HL-60/S4 treated with phorbol 12-myristate 13-acetate at 8.2 ng/mL for 4 days and 3 days (cell line): ENCODE results near the gene GSK3B.

Experiments used
- in situ Hi-C: fragments of 300-500 bp; cut with MboI; formaldehyde crosslinking; loops from 2 replicates; pipeline ENCODE4 v1.15.0; 2022; ENCODE audit warnings: low sequenced_read_pairs

Gene GSK3B

GRCh38 chr3:119831022-119831421, 263.2 kb downstream of the GSK3B start:
- in situ Hi-C loops = no loop called here

GRCh38 chr3:119829420-119829819, 264.8 kb downstream of the GSK3B start:
- in situ Hi-C loops = no loop called here

GRCh38 chr3:119826711-119827608, 267.3 kb downstream of the GSK3B start:
- in situ Hi-C loops = no loop called here

GRCh38 chr3:119825820-119826219, 268.4 kb downstream of the GSK3B start:
- in situ Hi-C loops = no loop called here

GRCh38 chr3:119819806-119820205, 274.4 kb downstream of the GSK3B start:
- in situ Hi-C loops = no loop called here

- in situ Hi-C loops = no loop called here
Observed at GRCh38 chr3:119818937-119819336, 275.3 kb downstream of the GSK3B start.

GRCh38 chr3:119817583-119818363, 276.5 kb downstream of the GSK3B start:
- in situ Hi-C loops = no loop called here

GRCh38 chr3:119817071-119817470, 277.2 kb downstream of the GSK3B start:
- in situ Hi-C loops = no loop called here

- in situ Hi-C loops = no loop called here
Observed at GRCh38 chr3:119815716-119816115, 278.5 kb downstream of the GSK3B start.

GRCh38 chr3:119812491-119813058, 281.7 kb downstream of the GSK3B start:
- in situ Hi-C loops = no loop called here

- in situ Hi-C loops = no loop called here
Observed at GRCh38 chr3:119810018-119810435, 284.2 kb downstream of the GSK3B start.

- in situ Hi-C loops = no loop called here
Observed at GRCh38 chr3:119809249-119810017, 284.8 kb downstream of the GSK3B start.

- in situ Hi-C loops = no loop called here
Observed at GRCh38 chr3:119808843-119809242, 285.4 kb downstream of the GSK3B start.

GRCh38 chr3:119808244-119808643, 286.0 kb downstream of the GSK3B start:
- in situ Hi-C loops = no loop called here

GRCh38 chr3:119800844-119801243, 293.4 kb downstream of the GSK3B start:
- in situ Hi-C loops = no loop called here

- in situ Hi-C loops = no loop called here
Observed at GRCh38 chr3:119796785-119797184, 297.5 kb downstream of the GSK3B start.

GRCh38 chr3:119796368-119796767, 297.9 kb downstream of the GSK3B start:
- in situ Hi-C loops = no loop called here

GRCh38 chr3:119795849-119796248, 298.4 kb downstream of the GSK3B start:
- in situ Hi-C loops = no loop called here

- in situ Hi-C loops = no loop called here
Observed at GRCh38 chr3:119794971-119795612, 299.2 kb downstream of the GSK3B start.

- in situ Hi-C loops = no loop called here
Observed at GRCh38 chr3:119794401-119794800, 299.8 kb downstream of the GSK3B start.
